NCI-H2107 (cell line): Measurements from ENCODE around the gene CCDC136.

Experiments
- DNase-seq: peaks from one replicate; lab custom pipeline; 2025; lab: John Stamatoyannopoulos, UW

Gene CCDC136

DNA sequence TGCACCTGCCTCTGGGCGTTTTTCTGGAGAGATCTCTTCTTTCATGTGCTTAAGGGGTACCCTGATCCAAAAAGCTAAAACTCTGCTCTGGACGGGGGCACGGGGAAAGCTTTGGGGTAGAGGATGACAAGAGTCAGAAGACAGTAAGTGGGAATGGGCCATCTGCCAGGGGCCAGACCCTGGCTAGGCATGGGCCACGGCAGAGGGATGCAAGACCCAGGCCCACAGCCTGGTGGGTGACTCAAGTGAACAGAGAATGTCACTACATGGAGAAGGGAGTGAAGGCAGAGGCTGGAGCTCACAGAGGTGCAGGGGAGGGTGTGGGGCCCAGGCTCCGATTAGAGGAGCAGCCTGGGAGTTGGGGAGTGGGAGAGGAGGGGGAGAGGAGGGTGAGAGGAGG is 53.7 kb downstream of the CCDC136 start:
- no peak for DNase-seq

DNA sequence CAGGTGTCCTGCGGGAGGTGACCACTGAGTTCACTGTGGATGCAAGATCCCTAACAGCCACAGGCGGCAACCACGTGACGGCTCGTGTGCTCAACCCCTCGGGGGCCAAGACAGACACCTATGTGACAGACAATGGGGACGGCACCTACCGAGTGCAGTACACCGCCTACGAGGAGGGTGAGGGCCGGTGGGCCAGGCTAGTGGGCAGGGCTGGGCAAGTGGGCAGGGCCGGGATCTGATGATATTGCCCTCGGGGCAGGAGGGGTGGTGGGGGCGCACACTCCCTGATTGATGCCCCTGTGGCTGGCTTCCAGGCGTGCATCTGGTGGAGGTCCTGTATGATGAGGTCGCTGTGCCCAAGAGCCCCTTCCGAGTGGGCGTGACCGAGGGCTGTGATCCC is 54.2 kb downstream of the CCDC136 start:
- no peak for DNase-seq

DNA sequence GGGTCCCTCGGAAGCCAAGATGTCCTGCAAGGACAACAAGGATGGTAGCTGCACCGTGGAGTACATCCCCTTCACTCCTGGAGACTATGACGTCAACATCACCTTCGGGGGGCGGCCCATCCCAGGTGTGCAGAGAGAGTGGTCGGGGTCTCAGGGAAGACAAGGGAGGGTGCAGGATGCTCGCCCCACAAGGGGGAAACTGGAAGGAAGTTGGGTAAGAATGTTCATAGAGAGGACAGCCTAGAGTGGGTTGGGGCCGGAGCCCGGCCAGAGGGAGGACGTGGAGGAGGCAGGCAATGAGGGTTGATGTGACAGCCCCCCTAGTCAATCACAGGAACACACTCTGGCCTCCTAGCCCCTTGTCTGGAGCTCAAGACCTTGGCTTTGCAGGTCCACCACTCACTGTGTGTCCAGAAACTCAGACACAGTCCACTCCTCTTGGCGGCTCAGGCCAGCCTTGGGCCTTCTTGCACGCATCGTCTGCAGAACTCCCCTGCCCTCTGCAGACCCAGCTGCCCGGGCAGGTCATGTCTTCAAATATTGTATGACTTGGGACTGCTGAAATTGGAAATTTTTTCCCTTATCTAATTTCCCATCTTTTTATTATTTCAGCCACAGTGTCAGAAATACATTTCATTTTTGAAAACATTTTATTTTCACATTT is 55.1 kb downstream of the CCDC136 start:
- DNase-seq = no peak

DNA sequence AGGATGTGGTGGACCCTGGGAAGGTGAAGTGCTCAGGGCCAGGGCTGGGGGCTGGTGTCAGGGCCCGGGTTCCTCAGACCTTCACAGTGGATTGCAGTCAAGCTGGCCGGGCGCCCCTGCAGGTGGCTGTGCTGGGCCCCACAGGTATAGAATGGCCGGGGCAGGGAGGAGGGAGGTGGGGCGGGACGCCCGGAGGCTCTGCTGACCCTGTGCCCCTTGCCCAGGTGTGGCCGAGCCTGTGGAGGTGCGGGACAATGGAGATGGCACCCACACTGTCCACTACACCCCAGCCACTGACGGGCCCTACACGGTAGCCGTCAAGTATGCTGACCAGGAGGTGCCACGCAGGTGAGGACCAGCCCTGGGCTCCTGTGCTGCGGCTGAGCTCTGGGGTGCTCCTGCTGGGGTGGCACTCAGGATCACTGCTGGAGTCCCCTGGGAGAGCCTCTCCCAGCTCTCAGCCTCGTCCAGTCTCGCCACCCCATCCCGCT is 56.0 kb downstream of the CCDC136 start:
- DNase-seq = no peak

DNA sequence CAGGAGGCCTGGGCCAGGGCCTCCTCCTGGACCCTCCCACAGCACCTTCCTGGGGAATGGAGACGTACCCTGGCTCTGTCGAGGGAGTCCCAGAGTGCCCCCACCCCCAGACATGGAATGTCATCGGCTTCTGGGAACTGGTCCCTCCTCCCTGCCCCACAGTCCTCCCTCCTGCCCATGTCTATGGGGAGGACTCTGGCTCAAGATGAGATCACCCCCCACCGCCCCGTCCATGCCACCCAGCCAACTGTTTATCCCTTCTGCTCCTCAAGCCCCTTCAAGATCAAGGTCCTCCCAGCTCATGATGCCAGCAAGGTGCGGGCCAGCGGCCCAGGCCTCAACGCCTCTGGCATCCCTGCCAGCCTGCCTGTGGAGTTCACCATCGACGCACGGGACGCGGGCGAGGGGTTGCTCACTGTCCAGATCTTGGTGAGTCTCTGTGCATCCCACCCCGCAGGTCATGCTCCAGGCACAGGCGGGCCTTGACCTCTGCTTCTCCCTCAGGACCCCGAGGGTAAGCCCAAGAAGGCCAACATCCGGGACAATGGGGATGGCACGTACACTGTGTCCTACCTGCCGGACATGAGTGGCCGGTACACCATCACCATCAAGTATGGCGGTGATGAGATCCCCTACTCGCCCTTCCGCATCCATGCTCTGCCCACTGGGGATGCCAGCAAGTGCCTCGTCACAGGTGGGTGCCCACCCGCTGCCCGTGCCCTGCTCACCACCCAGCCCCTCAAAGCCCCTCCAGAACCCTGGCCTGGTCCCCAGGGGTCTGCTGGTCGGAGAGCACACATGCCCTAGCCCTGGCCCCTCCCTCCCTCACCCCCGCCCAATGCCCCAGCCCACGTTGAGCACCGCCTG is 56.8 kb downstream of the CCDC136 start:
- no peak for DNase-seq

DNA sequence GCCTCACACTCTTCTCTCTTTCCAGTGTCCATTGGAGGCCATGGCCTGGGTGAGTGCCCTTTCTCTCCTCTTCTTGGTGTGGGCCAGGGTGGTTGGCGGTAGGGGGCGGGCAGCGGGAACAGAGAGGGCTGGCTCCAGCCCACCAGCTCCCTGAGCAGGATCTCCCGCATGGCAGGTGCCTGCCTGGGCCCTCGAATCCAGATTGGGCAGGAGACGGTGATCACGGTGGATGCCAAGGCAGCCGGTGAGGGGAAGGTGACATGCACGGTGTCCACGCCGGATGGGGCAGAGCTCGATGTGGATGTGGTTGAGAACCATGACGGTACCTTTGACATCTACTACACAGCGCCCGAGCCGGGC is 57.4 kb downstream of the CCDC136 start:
- DNase-seq = no peak

DNA sequence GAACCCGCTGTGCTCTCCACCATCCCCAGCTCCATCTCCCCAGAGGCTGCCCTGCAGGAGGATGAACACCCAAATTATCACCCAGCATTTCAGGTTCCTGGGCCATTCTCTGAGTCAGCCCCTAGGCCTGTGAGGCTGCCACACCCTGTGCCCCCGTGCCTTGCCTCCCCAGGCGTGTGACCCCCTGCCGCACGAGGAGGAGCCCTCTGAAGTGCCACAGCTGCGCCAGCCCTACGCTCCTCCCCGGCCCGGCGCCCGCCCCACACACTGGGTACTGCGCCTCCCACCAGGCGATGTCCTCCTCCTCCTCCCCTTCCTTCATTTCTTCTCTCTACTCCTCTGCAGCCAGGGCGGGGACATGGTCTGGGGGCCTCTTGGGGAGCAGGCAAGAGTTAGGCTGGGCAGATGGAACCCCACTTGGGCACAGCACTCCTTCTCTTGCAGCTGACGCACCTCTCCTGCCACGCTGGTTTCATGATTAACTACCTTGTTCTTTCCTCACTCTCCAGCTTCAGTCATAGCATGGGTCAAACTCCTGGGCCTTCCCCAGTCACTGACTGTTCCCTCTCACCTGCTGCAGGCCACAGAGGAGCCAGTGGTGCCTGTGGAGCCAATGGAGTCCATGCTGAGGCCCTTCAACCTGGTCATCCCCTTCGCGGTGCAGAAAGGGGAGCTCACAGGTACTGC is 58.2 kb downstream of the CCDC136 start:
- no peak for DNase-seq

DNA sequence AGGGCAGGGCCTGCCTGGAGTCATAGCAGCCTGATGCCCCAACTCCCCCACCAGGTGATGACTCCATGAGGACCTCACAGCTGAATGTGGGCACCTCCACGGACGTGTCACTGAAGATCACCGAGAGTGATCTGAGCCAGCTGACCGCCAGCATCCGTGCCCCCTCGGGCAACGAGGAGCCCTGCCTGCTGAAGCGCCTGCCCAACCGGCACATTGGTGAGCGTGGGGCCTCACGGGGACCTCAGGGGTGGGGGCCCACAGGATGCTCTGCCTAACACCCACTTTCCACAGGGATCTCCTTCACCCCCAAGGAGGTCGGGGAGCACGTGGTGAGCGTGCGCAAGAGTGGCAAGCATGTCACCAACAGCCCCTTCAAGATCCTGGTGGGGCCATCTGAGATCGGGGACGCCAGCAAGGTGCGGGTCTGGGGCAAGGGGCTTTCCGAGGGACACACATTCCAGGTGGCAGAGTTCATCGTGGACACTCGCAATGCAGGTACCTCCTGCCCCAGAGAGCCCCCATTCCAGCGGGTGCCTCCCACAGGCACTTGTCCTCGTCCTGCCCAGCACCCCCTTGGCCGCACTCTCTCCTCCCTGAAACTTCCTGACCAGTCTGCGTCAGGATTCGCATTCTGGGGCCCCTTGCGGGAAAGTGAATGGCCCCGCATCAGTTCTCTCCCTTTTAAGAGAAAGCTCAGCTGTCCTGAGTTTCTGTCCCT is 60.9 kb downstream of the CCDC136 start:
- DNase-seq = no peak

DNA sequence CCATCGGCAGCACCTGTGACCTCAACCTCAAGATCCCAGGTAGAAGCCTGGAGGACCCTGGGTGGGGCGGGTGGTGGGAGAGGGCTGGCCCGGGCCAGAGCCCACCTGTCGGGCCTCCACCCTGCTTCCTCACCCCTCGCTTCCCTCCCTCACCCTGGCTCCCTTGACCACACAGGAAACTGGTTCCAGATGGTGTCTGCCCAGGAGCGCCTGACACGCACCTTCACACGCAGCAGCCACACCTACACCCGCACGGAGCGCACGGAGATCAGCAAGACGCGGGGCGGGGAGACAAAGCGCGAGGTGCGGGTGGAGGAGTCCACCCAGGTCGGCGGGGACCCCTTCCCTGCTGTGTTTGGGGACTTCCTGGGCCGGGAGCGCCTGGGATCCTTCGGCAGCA is 62.0 kb downstream of the CCDC136 start:
- no peak for DNase-seq

DNA sequence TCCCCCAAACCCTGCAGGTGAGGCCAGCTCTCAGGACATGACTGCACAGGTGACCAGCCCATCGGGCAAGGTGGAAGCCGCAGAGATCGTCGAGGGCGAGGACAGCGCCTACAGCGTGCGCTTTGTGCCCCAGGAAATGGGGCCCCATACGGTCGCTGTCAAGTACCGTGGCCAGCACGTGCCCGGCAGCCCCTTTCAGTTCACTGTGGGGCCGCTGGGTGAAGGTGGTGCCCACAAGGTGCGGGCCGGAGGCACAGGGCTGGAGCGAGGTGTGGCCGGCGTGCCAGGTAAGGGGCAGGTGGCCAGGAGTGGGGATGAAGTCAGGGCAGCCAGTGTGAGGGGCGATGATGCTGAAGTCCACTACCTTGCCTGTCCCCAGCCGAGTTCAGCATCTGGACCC is 62.6 kb downstream of the CCDC136 start:
- DNase-seq = no peak

DNA sequence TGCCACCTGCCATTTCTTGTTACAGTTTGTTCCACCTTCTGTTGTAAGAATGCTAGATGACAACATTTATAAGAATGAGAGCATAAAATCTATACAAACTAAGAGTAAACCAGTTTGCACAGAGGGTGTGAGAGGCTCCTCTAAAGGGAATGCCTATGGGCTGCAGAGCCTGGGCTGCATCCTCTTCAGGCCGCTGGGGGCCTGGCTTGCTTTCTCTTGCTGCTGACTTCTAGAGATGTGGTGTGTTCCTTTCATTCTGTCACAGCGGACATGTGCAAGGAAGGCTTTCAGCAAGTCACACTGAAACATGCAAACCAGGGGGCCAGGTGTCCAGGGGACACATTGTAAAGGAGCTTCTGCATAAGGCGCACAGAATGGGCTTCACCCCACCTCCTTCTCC is 63.8 kb downstream of the CCDC136 start:
- DNase-seq = no peak

DNA sequence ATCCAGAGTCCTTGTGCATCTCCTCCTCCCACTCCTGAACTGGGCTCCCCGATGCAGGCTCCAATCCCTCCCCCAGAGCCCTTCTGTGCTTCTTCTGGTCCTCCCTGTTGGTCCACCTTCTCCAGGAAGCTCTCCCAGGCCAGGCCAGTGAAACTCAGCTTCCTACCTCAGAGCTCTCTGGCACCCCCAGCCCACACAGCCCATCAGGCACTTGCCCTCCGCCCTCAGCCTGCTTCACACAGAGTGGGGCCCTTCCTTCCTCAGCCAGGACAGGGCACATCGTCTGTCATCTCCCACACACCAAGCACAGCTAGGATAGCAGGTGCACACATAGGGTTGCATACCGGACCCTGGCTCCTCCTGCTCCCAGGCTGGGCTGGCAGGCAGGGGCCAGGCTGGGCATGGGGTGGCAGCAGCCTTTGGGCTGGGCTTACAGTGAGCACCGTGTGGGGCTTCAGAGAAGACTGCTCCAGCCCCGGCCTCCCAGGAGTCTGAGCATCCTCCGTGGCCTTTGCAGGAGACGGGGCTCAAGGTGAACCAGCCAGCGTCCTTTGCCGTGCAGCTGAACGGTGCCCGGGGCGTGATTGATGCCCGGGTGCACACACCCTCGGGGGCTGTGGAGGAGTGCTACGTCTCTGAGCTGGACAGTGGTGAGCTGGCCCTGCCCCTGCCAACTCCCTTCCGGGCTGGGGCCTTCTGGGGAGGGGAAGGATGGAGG is 64.4 kb downstream of the CCDC136 start:
- no peak for DNase-seq

DNA sequence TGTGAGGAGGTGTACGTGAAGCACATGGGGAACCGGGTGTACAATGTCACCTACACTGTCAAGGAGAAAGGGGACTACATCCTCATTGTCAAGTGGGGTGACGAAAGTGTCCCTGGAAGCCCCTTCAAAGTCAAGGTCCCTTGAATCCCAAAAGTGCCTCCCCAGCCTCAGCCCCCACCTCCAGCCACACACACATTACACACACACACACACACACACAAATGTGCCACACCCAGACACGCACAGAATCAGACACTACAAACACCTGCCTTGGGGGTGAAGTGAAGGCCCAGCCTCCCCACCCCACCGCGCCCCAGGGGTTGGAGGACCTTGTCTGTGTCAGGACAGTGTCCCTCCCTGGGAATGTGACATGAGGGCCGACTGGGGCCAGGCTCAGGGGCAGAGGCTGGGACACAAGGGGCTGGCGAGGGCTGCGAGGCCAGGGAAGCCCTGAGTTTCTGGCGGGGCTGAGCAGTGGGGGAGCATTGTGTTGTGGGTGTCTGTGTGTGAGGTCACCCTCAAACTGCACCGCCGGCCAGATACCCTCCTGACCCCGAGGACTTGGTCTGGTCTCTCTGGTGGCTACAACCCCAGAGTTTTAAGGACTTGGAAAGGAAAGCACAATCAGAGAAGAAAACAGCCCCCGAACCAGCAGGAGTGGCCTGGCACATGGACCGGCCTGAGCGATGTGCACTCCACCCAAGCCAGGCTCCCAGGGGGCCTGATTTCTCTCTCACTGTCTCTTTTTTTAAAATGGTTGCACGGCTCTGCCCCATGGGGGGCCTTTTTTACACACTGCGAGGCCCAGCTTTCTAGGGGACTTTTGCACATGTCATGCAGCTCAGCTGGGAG is 66.8 kb downstream of the CCDC136 start:
- DNase-seq = no peak

DNA sequence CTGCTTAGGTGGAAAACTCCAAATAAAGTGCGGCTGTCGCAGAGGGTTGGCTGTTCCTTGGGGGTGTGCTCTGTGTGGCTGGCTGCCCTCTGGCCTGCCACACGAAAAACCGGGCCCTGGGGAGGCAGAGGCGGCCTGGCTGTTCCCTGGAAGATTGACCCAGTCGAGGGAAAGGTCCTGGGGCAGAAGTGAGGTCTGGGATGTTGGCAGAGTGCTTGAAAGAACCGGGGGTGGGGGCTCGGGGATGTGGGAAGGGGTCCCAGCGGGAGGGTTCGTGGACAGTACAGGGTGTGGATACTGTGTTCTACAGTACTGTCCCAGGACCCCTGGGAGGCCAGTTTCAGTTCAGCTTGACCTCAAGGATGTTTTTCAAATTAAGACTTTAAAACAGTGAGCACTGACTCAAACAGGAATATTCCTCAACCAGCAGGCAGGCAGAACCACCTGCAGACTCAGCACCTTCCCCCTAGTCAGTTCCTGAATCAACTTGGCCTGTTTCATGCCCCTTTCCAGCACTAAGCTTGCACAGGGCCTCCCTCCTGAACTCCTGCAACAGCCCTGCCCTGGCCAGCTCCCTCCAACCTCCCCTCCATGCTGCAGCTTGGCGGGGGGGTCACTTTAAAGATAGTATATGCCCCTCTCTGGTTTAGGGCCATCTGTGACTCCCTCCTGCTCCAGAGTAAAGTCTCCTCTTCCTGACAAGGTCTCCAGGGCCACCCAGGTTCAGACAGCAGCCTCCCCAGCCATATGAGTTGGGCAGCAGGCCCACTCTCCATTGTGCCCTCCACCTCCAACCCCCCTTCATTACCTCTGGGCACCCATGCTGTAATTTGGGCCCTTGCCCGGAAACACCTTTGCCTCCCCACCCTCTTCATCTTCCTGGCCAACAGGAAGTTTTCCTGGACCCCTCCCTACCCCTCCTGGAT is 67.7 kb downstream of the CCDC136 start:
- DNase-seq = no peak

DNA sequence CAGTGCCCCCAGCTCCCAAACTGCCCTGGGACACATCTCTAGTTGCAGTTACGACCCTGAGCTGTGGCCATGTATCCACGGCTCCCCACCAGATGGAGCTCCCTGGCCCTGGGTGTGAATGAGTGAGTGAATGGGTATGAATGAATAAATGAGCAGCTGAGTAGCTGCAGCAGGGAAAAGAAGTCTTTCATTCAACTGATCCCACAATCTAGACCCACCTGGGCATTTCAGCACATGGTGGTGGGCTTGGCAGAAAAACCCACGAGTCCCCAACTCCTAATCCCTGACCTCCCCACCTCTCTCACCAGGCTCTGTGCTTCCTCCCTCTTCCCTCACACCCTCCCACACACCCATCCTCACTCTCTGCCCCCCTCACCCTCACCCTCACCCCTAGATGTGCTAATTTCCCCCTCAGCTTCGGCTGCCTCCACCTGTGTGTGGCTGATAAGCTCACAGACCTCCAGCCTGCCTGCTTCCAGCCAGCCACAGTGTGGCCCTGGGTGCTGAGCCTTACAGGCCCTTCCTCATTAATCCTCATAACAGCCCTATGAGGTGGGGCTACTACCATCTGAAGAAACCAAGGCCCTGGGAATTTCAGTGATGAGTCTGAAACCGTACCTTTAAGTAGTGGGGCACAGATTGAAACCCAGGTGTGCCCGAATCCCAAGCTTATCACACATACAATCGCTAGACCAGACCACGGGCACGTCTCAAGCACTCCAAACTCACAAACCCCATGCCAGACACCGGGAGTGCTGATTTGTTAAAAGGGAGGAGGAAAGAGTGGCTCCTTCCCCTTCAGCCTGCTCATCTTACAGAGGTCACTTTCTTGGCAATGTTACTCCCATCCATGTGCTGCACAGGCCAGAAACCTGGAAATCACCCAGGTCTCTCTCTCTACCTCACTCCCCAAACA is 68.6 kb downstream of the CCDC136 start:
- no peak for DNase-seq

DNA sequence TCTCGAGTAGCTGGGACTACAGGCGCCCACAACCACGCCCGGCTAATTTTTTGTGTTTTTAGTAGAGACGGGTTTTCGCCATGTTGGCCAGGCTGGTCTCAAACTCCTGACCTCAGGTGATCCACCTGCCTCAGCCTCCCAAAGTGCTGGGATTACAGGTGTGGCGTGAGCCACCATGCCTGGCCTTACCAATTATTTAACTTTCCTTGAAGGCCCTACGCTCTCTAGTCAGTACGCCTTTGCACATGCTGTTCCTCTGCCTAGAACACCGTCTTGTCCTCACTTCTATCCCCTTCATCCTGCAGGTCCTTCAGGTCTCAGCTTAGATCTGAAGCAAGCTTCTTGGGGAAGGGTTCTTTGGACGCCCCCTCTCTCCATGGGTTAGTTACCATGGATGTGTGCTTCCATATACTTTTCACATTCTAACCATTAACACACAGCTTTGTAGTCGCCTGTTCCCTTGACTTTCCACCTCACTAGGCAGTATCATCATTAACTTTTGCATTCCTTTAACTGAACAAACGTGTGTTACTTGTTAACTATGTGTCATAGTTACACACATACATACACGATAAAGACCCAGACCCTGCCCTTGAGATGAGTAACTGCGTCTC is 70.3 kb downstream of the CCDC136 start:
- DNase-seq = no peak

DNA sequence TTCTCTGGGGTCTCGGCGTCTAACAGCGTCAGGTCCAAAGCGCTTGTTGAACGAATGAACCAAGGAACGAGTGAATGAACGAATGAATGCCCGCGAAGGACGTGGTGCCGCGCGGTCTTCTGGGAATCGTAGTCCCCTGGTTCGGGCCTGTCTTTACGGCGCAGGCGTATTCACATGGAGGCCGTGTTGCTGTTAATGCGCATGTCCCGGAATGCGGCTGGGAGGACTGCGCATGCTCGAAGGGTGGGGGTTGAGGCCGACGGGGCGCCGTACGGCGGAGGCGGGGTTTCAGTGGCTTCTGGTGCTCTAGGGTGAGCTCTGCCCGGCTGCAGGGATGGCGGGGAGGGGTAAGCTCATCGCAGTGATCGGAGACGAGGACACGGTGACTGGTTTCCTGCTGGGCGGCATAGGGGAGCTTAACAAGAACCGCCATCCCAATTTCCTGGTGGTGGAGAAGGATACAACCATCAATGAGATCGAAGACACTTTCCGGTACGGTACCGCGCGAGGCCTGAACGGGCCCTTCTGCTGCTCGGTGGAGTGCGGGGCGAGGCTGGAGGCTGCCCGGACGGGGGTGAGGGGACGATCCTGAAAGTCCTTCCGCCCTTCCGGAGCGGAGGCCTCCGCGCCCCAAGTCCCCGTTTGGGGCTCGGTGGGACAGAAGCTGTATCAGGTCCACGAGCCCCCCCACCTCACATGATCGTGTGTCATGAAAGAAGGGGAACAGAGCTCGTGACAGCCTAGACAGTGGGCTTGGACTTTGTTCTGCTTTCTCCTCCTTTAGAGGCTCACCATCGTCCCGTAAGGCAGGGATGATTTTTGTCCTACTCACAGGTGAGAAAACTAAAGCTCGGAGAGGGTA is 71.0 kb downstream of the CCDC136 start, which contains the start of gene ATP6V1F:
Gene ATP6V1F (plus strand): TSS at position 286 of the 862 bp plus-strand sequence. CDS start 49 bp downstream, at position 335.
- peak; percentile 90 for DNase-seq
